ENCODE data around the gene IL12RB2.

The IL12RB2 gene

DNA sequence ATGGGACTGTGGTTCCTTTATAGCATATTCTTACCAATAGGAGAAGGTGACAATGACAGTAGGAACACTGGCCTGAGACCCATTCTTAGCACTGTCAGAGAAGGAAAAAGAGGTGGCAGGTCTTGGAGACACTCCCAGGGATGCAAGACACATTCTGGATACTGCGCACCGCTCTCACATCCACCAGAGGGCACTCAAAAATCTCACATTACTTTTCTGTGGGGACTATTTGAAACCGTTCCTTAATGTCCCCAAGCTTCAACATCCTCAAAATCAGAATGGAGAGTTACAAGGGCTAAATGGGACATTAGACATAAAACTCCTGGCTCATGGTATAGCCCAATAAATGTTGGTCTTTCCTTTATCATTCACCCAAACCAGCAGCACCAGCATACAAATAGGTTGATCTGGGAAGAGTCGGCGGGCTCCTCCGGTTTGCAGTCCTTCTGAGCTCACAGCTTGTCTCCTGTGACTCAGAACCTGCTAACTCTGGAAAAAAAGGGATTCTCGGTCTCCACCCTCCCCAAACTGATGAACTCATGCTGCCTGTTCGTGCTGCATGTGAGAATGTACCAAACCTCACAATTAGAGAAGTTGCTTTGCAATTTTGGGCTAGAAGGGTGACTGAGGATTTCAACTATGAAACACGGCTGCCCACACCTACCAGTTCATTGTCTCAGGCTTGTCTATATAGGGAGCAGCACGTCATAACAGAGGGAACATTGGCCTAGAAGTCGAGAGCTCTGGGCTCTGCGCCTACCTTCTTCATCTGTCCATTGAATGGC, 40.2 kb downstream of the IL12RB2 start:
- DNase-seq (ENCODE audit: low spot score), result peak; percentile 63

- no peak for DNase-seq (ENCODE audit: low spot score)
Measured at GRCh38 chr1:67348586-67349252, 41.0 kb downstream of the IL12RB2 start.

GRCh38 chr1:67350783-67351182, 43.1 kb downstream of the IL12RB2 start:
- no peak for DNase-seq (ENCODE audit: low spot score)

DNA sequence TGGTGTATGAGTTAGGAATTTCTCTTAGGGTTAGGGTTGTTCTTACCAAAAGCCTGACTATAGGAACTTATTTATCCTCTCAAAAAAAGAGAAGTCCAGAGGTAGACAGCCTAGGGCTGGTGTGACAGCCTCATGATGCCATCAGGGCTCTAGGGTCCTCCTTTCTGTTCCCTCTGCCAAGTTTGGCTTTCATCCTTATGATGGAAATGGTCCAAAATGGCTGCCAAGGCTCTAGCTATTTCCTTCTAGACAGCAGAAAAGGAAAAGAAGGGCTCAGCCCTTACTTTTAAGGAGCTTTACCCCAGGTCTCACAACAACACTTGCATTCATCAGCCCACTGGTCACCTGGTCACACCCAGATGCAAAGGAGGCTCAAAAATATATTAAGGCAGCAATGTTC, 44.5 kb downstream of the IL12RB2 start:
- DNase-seq (ENCODE audit: low spot score), result no peak

DNA sequence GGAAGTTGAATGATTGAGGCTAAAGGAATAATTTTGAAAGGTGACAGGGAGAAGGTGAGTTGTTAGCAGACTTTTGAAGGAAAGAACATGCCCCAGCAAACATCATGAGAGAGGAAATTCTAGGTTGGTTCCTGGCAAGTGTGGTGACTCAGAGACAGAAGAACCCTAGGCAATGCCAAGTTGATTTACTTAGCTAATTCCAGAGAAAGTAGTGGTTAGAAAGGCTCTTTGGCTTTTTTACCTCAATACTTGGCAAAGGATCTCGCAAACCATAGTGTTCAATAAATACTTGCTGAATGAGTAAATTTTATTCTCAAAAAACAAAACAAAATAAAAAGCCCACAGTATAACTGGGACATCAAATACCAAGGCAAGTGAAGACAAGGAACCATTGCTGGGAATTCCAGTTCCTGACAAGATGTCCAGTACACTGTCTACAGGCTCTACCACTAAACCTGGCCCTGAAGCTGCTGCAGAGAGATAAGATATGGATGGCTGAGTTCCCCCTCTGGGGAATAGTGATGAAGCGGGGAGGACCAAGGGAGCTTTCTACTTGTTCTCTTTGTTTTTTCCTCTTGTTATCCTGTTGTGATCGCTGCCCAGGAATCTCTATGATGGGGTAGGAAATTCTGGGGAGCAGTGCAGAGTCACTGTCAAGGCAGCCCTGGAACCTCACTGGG, 48.2 kb downstream of the IL12RB2 start:
- DNase-seq (ENCODE audit: low spot score), result no peak

- no peak for DNase-seq (ENCODE audit: low spot score)
Measured at GRCh38 chr1:67359592-67359991, 51.9 kb downstream of the IL12RB2 start.

- no peak for DNase-seq (ENCODE audit: low spot score)
Measured at GRCh38 chr1:67361641-67362040, 54.0 kb downstream of the IL12RB2 start.

GRCh38 chr1:67367370-67368045, 59.8 kb downstream of the IL12RB2 start:
- DNase-seq (ENCODE audit: low spot score), result peak; percentile 25

GRCh38 chr1:67368046-67368514, 60.4 kb downstream of the IL12RB2 start:
- DNase-seq (ENCODE audit: low spot score), result no peak

DNA sequence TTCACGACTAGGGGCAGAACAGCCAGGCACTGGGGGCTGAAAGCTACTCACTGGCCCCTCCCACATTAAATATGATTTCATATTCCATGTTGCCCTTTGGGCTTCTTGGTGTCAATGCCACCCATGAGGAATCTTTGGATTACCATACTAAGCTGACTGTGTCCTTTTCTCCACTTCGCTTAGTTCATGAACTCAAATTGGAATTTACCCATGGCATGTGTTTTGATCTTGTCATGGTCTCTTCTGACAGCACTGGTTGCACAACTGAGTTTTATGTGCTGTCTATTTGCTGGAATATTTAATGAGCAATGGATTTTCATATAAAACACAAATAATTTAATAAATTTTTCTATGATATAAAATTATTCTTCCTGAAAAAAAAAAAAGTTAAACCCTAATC, 63.4 kb downstream of the IL12RB2 start:
- no peak for DNase-seq (ENCODE audit: low spot score)

GRCh38 chr1:67371681-67372080, 64.0 kb downstream of the IL12RB2 start:
- DNase-seq (ENCODE audit: low spot score), result no peak

DNA sequence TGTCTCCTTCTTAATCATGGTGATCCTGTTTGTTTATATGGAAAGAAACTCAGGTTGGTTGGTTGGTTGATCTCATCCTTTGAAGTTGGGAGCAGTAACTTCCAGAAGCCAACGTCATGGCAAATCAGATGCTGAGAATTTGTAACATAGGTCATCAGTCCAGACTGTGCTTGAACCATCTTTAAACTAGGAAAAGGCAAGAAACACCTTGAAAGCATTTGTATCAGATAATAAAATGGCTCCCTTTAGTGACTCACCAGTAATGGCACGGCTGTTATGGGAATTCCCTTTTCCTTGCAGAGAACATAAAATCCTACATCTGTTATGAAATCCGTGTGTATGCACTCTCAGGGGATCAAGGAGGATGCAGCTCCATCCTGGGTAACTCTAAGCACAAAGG, 64.5 kb downstream of the IL12RB2 start:
- no peak for DNase-seq (ENCODE audit: low spot score)

- DNase-seq (ENCODE audit: low spot score), result no peak
Measured at GRCh38 chr1:67372898-67373297, 65.2 kb downstream of the IL12RB2 start.

- no peak for DNase-seq (ENCODE audit: low spot score)
Measured at GRCh38 chr1:67376381-67376780, 68.7 kb downstream of the IL12RB2 start.

DNA sequence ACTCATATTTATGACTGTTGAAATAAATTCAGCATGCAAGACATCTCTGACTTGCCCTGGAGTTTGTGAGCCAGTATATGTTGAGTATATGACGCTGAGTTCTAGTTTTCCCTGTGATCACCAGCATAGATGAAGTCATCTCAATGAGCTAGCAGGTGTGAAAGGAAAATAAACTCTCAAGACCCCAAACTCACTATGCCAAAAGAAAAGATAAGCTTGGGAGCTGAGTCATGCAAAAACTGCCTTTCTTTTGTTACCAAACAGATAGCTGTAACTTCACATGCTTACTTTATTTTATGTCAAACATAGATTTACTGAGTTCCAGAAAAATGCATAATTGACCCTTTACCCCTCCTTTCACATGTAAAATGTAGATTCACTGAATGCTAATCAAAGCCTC, 69.6 kb downstream of the IL12RB2 start:
- no peak for DNase-seq (ENCODE audit: low spot score)

DNA sequence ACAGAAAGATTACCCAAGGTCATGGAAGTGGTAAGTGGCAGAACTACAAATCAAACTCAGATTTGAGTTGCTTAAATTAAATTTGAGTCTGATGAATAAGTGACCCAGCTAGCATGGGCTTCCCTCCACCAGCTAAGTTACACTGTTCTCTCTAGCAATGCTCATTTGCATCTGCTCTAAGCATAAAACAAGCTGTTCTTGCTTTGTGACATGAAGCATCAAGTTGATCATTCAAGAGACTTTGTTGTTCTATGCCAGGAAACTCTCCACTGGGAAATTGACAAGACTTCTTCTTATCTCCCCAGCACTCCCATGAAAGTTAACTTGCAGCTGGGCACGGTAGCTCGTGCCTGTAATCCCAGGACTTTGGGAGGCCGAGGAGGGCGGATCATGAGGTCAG, 73.5 kb downstream of the IL12RB2 start:
- DNase-seq (ENCODE audit: low spot score), result no peak

GRCh38 chr1:67382292-67382691, 74.6 kb downstream of the IL12RB2 start:
- DNase-seq (ENCODE audit: low spot score), result no peak

DNA sequence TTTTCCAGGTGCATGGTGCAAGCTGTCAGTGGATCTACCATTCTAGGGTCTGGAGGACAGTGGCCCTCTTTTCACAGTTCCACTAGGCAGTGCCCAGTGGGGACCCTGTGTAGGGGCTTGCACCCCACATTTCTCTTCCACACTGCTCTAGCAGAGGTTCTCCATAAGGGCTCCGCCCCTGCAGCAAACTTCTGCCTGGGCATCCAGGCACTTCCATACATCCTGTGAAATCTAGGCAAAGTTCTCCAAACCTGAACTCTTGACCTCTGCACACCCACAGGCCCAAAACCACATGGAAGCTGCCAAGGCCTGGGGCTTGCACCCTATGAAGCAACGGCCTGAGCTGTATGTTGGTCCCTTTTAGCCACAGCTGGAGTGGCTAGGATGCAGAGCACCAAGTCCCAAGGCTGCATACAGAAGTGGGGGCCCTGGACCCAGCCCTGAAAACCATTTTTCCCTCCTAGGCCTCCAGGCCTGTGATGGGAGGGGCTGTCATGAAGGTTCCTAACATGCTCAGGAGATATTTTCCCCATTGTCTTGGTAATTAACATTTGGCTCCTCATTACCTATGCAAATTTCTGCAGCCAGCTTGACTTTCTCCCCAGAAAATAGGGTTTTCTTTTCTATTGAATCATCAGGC, 76.4 kb downstream of the IL12RB2 start:
- no peak for DNase-seq (ENCODE audit: low spot score)

- DNase-seq (ENCODE audit: low spot score), result no peak
Measured at GRCh38 chr1:67390041-67390887, 82.6 kb downstream of the IL12RB2 start.

GRCh38 chr1:67393240-67393639, 85.6 kb downstream of the IL12RB2 start:
- DNase-seq (ENCODE audit: low spot score), result no peak

- no peak for DNase-seq (ENCODE audit: low spot score)
Measured at GRCh38 chr1:67393737-67394136, 86.1 kb downstream of the IL12RB2 start.

All from iPS-NIHi11 (cell line).